CD4-positive, alpha-beta memory T cell (primary cell): Measurements from ENCODE around the gene ANKRD31. TPM values are rescaled to one million over a fixed set of nuclear protein-coding genes. Genes with fewer than 3 reads are reported as not detected.

Source experiments
- CTCF ChIA-PET: fragments of 350-600 bp; sonication (Branson Sonifier 250); formaldehyde crosslinking; loops from one replicate; lab custom pipeline; 2021; ENCODE audit warnings: inconsistent platforms; ENCODE audit not compliant: partially characterized antibody; lab: Charles Lee
- POLR2A ChIA-PET: fragments of 350-600 bp; sonication (Branson Sonifier 250); formaldehyde crosslinking; loops from one replicate; lab custom pipeline; 2021; ENCODE audit not compliant: partially characterized antibody; lab: Charles Lee
- DNase-seq, 5 donors: peaks; one replicate each; pipeline versions ENCODE4 v3.0.0 to v3.0.0-alpha.2; 2020 to 2022; ENCODE audit warnings: mixed read lengths in 1 of 5
- H3K27ac ChIP-seq: one replicate; pipeline ENCODE4 v1.7.0; 2013; ENCODE audit warnings: low read depth, low read length
- H3K27me3 ChIP-seq: 2 replicates; pipeline ENCODE4 v1.7.0; 2013; ENCODE audit warnings: mild to moderate bottlenecking, low read length, moderate library complexity; ENCODE audit not compliant: insufficient read depth
- H3K36me3 ChIP-seq: 2 replicates; pipeline ENCODE4 v1.7.0; 2013; ENCODE audit warnings: mild to moderate bottlenecking, low read length, moderate library complexity; ENCODE audit not compliant: insufficient read depth
- H3K4me1 ChIP-seq: 2 replicates; pipeline ENCODE4 v1.7.0; 2013; ENCODE audit warnings: mild to moderate bottlenecking, low read length, moderate library complexity; ENCODE audit not compliant: insufficient read depth
- H3K4me3 ChIP-seq, 2 donors: one replicate each; pipeline ENCODE4 v1.7.0; 2013; ENCODE audit warnings: low read length in 2 of 2, mild to moderate bottlenecking in 1 of 2
- H3K9me3 ChIP-seq, 2 donors: one replicate each; pipeline ENCODE4 v1.7.0; 2013; ENCODE audit warnings: low read length in 2 of 2, control low read depth in 1 of 2; ENCODE audit not compliant: control insufficient read depth in 1 of 2
- H3K27ac Mint-ChIP-seq, 7 donors: one replicate each; pipeline ENCODE4 v1.8.0; 2020 to 2021; ENCODE audit warnings: mixed read lengths in 7 of 7, mild to moderate bottlenecking in 6 of 7, inconsistent platforms in 3 of 7, moderate library complexity in 3 of 7
- H3K27me3 Mint-ChIP-seq, 2 donors: one replicate each; pipeline ENCODE4 v1.8.0; 2020 to 2021; ENCODE audit warnings: mixed read lengths in 2 of 2
- H3K36me3 Mint-ChIP-seq, 2 donors: one replicate each; pipeline ENCODE4 v1.8.0; 2020 to 2021; ENCODE audit warnings: mixed read lengths in 2 of 2, inconsistent platforms in 1 of 2, mild to moderate bottlenecking in 1 of 2
- H3K4me1 Mint-ChIP-seq, 4 donors: one replicate each; pipeline ENCODE4 v1.8.0; 2020 to 2021; ENCODE audit warnings: mixed read lengths in 4 of 4, mild to moderate bottlenecking in 1 of 4
- H3K4me3 Mint-ChIP-seq, 8 donors: one replicate each; pipeline ENCODE4 v1.8.0; 2020 to 2021; ENCODE audit warnings: mixed read lengths in 8 of 8, mild to moderate bottlenecking in 7 of 8, moderate library complexity in 6 of 8, inconsistent platforms in 3 of 8
- H3K9me3 Mint-ChIP-seq, 8 donors: one replicate each; pipeline ENCODE4 v1.8.0; 2020 to 2021; ENCODE audit warnings: mixed read lengths in 8 of 8, mild to moderate bottlenecking in 5 of 8, inconsistent platforms in 3 of 8, moderate library complexity in 1 of 8
- intact Hi-C: fragments of 100-400 bp; cut with micrococcal nuclease; formaldehyde crosslinking; loops from one replicate; pipeline ENCODE4 v1.15.1; 2023
- polyA plus RNA-seq, 2 donors: library from polyadenylated mRNA; unstranded; fragments of 300-500 nt; fragmentation: Illumina TruSeq; gene quantifications; one replicate each; pipeline ENCODE4 v1.2.3, GENCODE V29; 2021
- total RNA-seq, 2 experiments: library from RNA; stranded (reverse); gene quantifications; one replicate each; pipeline ENCODE4 v1.2.3, GENCODE V29; 2021

ANKRD31 gene
- total and polyA plus RNA-seq, 4 experiments from 2014 or later: 0.21 to 0.86 (median 0.73) TPM; not detected in 1

DNA sequence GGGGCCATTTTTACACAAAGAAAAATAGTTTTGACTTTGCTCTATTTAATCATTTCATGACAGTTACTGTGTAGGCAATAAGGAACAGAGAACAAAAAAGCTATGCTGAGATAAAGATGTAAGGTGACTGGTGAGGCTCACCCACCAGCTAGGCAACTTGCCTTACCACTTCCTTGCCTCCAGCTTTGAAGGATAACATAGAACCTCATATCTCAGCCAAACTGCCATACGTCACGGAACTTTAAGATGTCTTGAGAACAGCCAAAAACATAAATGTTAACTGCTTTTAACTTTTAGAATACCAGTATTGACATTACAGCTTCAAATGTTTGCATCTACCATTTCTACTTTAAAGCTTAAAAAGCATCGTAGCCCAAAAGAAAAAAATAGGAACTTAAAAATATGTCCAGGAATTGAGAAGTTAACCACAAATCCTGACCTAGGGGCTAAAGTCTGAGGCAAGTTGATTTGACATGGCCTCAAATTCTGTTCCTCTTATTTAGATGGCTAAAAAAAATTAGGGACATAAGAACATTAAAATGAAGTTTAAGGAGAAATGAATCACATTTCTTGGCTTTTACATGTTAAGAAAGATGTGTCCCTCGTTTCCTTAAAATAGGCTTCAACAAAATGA lies 176.6 kb downstream of the ANKRD31 start:
- Histone ChIP-seq H3K4me1 (peaks cover 82% of the 10 kb centered on the region), H3K27ac (peak overlapping the region; percentile 37), H3K4me3 (no peak overlapping the region), H3K27me3 (no peaks in the 10 kb centered on the region), H3K9me3 (no peaks in the 10 kb centered on the region), H3K36me3 (no peaks in the 10 kb centered on the region)
- intact Hi-C loops: loop anchor here (1.0 to 10.0 kb wide), 2 partner anchors 8 to 455 kb away; partner anchors contain the start of genes CERT1, GCNT4 and POLK
- Mint-ChIP-seq H3K36me3 (peaks cover 0 to 3% of the 10 kb centered on the region in 2 donors), H3K27me3 (no peaks in the 10 kb centered on the region), H3K4me3 (peak overlapping the region in 7 of 8 donors; percentile 29 to 75 (median 70)), H3K9me3 (peaks cover 0 to 2% (median 0%) of the 10 kb centered on the region in 8 donors), H3K27ac (peak overlapping the region; percentile 91 to 99 (median 96)), H3K4me1 (peaks cover 38 to 76% (median 60%) of the 10 kb centered on the region in 4 donors)
- DNase-seq: peak; percentile 68 to 85 (median 81)
- CTCF ChIA-PET: interaction anchor here (1.1 to 2.5 kb wide), 4 partner anchors 10 to 176 kb away, joined by 3 to 24 read pairs (median 8); partner anchors contain the start of gene ANKRD31
- POLR2A ChIA-PET: interaction anchor here (0.6 to 4.9 kb wide), 8 partner anchors 9 to 277 kb away, joined by 4 to 31 read pairs (median 6); partner anchors contain the start of genes ANKRD31 and HMGCR

DNA sequence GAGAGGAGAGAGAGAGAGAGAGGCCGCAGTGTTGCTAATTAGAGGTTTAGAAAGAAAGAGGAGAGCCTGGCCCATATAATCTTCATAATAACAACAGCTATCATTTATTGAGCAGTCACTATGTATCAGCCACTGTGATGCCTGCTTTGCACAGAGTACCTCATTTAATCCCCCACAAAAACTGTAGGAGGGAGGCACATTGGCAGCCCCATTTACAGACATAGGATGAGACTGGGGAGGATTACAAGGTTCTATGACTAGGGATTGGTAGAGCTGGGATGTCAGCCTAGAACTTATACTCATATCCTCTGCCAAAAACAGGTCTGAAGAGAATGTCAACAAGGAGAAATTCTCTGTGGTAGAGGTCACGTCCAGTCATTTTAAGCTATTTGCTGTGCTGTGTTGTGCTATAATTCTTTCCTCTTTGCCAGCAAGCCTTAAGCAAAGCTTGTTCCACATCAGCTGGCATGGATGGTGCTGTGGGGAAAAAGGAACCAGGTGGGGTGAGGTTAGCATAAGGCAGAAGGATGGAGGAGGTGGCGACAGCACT lies 177.6 kb downstream of the ANKRD31 start:
- no peaks in the 10 kb centered on the region for H3K27me3 ChIP-seq
- peak overlapping the region; percentile 37 for H3K27ac ChIP-seq
- Mint-ChIP-seq H3K36me3 (peaks cover 0 to 3% of the 10 kb centered on the region in 2 donors), H3K27ac (peak overlapping the region; percentile 91 to 99 (median 96)), H3K27me3 (no peaks in the 10 kb centered on the region), H3K4me3 (peak overlapping the region in 7 of 8 donors; percentile 22 to 75 (median 70)), H3K4me1 (peaks cover 40 to 86% (median 69%) of the 10 kb centered on the region in 4 donors), H3K9me3 (peaks cover 0 to 2% (median 0%) of the 10 kb centered on the region in 8 donors)
- H3K9me3 ChIP-seq: no peaks in the 10 kb centered on the region
- H3K4me1 ChIP-seq: peaks cover 91% of the 10 kb centered on the region
- POLR2A ChIA-PET: interaction anchor here (1.7 to 4.9 kb wide), 5 partner anchors 14 to 278 kb away, joined by 5 to 31 read pairs (median 8); partner anchors contain the start of genes ANKRD31 and HMGCR
- intact Hi-C loops: loop anchor here (10.0 kb wide), 1 partner anchor 456 kb away; the partner anchor contains the start of genes CERT1 and POLK
- H3K4me3 ChIP-seq: no peak overlapping the region
- no peaks in the 10 kb centered on the region for H3K36me3 ChIP-seq
- CTCF ChIA-PET: interaction anchor here (1.3 to 2.5 kb wide), 3 partner anchors 9 to 177 kb away, joined by 4 to 24 read pairs (median 11); partner anchors contain the start of gene ANKRD31
- no peak for DNase-seq

DNA sequence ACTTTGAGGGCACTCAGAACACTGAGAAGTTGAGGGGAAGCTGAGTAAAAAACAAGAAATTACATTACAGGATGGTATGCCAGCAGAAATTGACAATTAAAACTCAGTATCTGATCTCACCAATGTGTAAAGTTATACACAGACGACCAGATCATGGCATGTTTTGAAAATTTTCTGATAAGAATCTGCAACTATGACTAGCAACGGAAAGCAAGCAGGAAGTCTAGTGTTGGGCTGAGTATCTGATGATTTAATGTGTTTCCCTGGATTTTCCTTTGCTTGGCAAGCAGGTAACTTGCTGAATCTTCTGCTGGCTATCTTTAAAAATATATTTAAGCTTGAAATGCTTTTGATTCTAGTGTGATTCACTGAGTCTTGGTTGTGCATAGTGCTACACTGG lies 179.1 kb downstream of the ANKRD31 start:
- CTCF ChIA-PET: interaction anchor here (1.0 to 1.6 kb wide), 4 partner anchors 11 to 179 kb away, joined by 3 to 5 read pairs (median 4); partner anchors contain the start of gene ANKRD31
- H3K4me1 Mint-ChIP-seq: peaks cover 34 to 83% (median 66%) of the 10 kb centered on the region in 4 donors
- H3K36me3 Mint-ChIP-seq: peaks cover 0 to 6% of the 10 kb centered on the region in 2 donors
- POLR2A ChIA-PET: interaction anchor here (0.7 to 4.9 kb wide), 7 partner anchors 16 to 279 kb away, joined by 3 to 31 read pairs (median 3); partner anchors contain the start of genes ANKRD31 and HMGCR
- Histone ChIP-seq H3K27me3 (no peaks in the 10 kb centered on the region), H3K9me3 (no peaks in the 10 kb centered on the region), H3K36me3 (no peaks in the 10 kb centered on the region), H3K4me1 (peaks cover 83% of the 10 kb centered on the region), H3K27ac (no peak overlapping the region), H3K4me3 (no peak overlapping the region)
- DNase-seq: peak; percentile 37 to 61 (median 57)
- intact Hi-C loops: loop anchor here (1.0 to 10.0 kb wide), 2 partner anchors 21 to 457 kb away; partner anchors contain the start of genes CERT1 and POLK
- no peaks in the 10 kb centered on the region for H3K27me3 Mint-ChIP-seq
- peak overlapping the region in 7 of 8 donors; percentile 33 to 70 (median 66) for H3K4me3 Mint-ChIP-seq
- H3K27ac Mint-ChIP-seq: peak overlapping the region; percentile 83 to 99 (median 91)
- peaks cover 0 to 2% (median 0%) of the 10 kb centered on the region in 8 donors for H3K9me3 Mint-ChIP-seq

DNA sequence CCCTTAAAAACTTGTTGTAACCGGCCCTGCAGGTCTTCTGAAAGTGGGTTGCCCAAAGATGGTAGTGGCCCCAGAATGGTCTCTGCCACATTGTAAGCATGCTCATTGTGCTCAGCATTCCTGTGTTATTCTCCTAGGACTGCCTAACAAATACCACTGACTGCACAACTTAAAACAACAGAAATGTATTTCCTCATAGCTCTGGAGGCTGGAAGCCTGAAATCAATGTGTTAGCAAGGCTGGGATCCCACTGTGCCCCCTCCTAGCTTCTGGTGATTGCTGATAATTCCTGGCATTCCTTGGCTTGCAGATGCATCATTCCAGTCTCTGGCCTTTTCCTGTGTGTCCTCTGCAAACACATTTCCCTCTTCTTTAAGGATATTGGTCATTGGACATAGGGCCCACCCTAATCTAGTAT lies 180.9 kb downstream of the ANKRD31 start:
- DNase-seq: no peak
- intact Hi-C loops: loop anchor here (10.0 kb wide), 1 partner anchor 459 kb away; the partner anchor contains the start of genes CERT1 and POLK
- Histone ChIP-seq H3K9me3 (no peaks in the 10 kb centered on the region), H3K4me1 (peaks cover 76% of the 10 kb centered on the region), H3K27me3 (no peaks in the 10 kb centered on the region), H3K27ac (no peak overlapping the region), H3K36me3 (no peaks in the 10 kb centered on the region), H3K4me3 (no peak overlapping the region)
- Mint-ChIP-seq H3K36me3 (peaks cover 0 to 12% of the 10 kb centered on the region in 2 donors), H3K27ac (peak overlapping the region in 4 of 7 donors; percentile 47 to 92 (median 81)), H3K4me3 (peak overlapping the region in 7 of 8 donors; percentile 27 to 63 (median 51)), H3K27me3 (peaks cover 0 to 3% of the 10 kb centered on the region in 2 donors), H3K4me1 (peaks cover 45 to 84% (median 76%) of the 10 kb centered on the region in 4 donors), H3K9me3 (no peaks in the 10 kb centered on the region)
- CTCF ChIA-PET: interaction anchor here (0.9 to 2.1 kb wide), 3 partner anchors 10 to 181 kb away, joined by 3 to 8 read pairs (median 3); partner anchors contain the start of gene ANKRD31
- POLR2A ChIA-PET: interaction anchor here (0.6 to 4.9 kb wide), 3 partner anchors 9 to 284 kb away, joined by 3 to 31 read pairs (median 3); partner anchors contain the start of gene ANKRD31

DNA sequence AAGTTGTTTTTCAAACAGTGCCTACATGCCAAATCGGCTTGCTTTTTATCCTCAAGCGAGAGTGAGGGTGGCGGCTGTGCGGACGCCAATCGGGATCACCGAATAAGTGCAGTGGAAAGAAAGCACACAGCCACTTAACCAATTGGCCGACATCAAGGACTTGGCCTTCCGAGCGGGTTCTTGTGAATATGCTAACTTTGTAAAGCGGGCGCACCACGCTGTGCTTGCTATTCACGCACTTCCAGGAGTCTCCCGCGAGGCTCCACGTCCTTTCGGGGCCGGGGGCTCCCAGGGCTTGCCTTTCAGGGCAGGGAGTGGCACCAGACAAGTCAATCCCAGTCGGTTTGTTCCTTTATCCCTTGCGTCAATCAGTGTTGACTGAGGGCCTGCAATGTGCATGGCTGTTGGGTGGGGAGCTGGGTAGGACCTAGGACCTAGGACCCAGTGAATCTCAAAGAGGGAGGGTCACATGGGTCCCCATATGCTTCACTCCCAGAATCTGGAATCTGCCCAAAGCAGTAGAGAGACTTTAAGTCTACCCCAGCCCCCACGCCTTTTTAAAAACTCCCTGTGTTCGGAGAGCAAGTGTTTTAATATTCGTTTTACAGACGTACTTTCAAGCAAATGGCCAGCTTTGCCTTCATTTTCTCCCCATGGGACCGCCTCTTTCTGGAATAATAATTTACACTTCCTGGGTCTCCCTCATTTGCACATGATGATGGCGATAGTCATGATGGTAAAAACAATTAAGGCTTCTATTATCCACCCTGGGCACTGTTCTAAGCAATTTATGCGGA lies 182.3 kb downstream of the ANKRD31 start:
- H3K4me3 Mint-ChIP-seq: peak overlapping the region; percentile 89 to 93 (median 92)
- peaks cover 0 to 12% of the 10 kb centered on the region in 2 donors for H3K36me3 Mint-ChIP-seq
- peak overlapping the region; percentile 43 to 74 for H3K4me3 ChIP-seq
- intact Hi-C loops: loop anchor here (5.0 to 10.0 kb wide), 2 partner anchors 460 to 628 kb away; partner anchors contain the start of genes CERT1 and POLK
- H3K27ac Mint-ChIP-seq: peak overlapping the region; percentile 91 to 96 (median 93)
- ChIA-PET CTCF (interaction anchor here (0.8 to 10.0 kb wide), 5 partner anchors 12 to 184 kb away, joined by 3 to 90 read pairs (median 4); partner anchors contain the start of gene ANKRD31), POLR2A (interaction anchor here (0.9 to 3.4 kb wide), 18 partner anchors 10 to 282 kb away, joined by 3 to 46 read pairs (median 5); partner anchors contain the start of genes ANKRD31 and HMGCR)
- peak overlapping the region; percentile 67 for H3K27ac ChIP-seq
- DNase-seq: no peak
- peaks cover 78% of the 10 kb centered on the region for H3K4me1 ChIP-seq
- peaks cover 0 to 3% of the 10 kb centered on the region in 2 donors for H3K27me3 Mint-ChIP-seq
- no peaks in the 10 kb centered on the region for H3K9me3 Mint-ChIP-seq
- H3K4me1 Mint-ChIP-seq: peaks cover 50 to 86% (median 76%) of the 10 kb centered on the region in 4 donors
- no peaks in the 10 kb centered on the region for H3K27me3 ChIP-seq
- no peaks in the 10 kb centered on the region for H3K36me3 ChIP-seq
- H3K9me3 ChIP-seq: no peaks in the 10 kb centered on the region
